Measurements from ENCODE around the gene PPL. TPM values are rescaled to one million over a fixed set of nuclear protein-coding genes. Genes with fewer than 3 reads are reported as not detected.
"Not testable (repeated sequence)": the region's sequence is repeated elsewhere in the genome, so short reads cannot be mapped to it uniquely, and the experiment has no call there.

The PPL gene
- total and polyA plus RNA-seq, 4 donors: 19.9 to 89.0 (median 52.8) TPM

DNA sequence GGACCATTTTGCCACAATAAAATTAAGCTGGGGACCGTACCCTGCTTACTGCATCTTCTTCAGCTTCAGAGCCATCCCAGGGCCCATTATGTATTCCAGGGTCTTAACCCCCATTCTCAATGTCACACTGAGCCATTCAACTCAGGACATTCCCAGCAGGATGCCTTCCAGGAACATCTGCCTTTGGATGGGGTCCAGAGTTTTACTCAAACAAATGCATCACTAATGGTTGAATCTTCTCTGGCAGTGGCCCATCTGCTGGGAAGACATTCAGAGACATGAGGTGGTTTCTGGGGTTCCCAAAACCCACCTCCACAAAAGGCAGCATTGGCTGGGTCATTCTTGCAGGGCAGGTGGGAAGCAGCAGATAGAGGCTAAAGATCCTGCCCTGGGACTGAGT lies 17.8 kb upstream of the PPL start:
- H3K27ac ChIP-seq (ENCODE audit: low read depth in 1 of 2, low read length in 1 of 2): no peak overlapping the region
- no peak for DNase-seq
- peaks cover 0 to 11% (median 5%) of the 10 kb centered on the region in 5 donors for H3K4me1 ChIP-seq (ENCODE audit: control insufficient read depth in 5 of 5, insufficient read depth in 5 of 5, low read length in 5 of 5)
- ATAC-seq (ENCODE audit: insufficient read depth, low FRiP score): no peak
- no peak overlapping the region for H3K4me3 ChIP-seq
- no peaks in the 10 kb centered on the region for H3K9me3 ChIP-seq (ENCODE audit: control insufficient read depth in 4 of 4, insufficient read depth in 3 of 4, low read length in 3 of 4)
- peaks cover 0 to 4% (median 3%) of the 10 kb centered on the region in 3 donors for H3K27me3 ChIP-seq (ENCODE audit: control insufficient read depth in 3 of 3, insufficient read depth in 3 of 3, low read length in 2 of 3)
- no peak overlapping the region for H3K9ac ChIP-seq (ENCODE audit: insufficient read depth in 1 of 2, low read length in 2 of 2)
- no peak for TF ChIP-seq CTCF (IDR thresholded peaks at IDR 0.05; ENCODE audit: control extremely low read depth, extremely low read depth)
- no peaks in the 10 kb centered on the region for H3K36me3 ChIP-seq (ENCODE audit: control insufficient read depth in 4 of 4, insufficient read depth in 4 of 4, low read length in 4 of 4)
- WGBS, 2 donors: 86 to 88% methylated on average over 1 of the region's 1 CpG

DNA sequence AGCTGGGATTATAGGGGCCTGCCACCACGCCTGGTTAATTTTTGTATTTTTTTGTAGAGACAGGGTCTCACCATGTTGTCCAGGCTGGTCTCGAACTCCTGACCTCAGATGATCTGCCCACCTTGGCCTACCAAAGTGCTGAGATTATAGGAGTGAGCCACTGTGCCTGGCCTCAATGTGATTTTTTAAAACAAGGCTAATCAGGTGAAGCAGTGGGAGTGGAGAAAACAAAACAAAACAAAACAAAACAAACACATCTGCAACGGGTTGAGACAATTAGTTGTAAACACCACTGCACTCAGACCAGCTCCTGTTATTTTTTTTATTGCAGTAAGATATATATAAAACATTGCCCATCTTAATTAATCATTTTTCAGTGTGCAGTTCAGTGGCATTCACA lies 14.6 kb upstream of the PPL start:
- H3K27me3 ChIP-seq (ENCODE audit: control insufficient read depth in 3 of 3, insufficient read depth in 3 of 3, low read length in 2 of 3); H3K9ac ChIP-seq (ENCODE audit: insufficient read depth in 1 of 2, low read length in 2 of 2); H3K27ac ChIP-seq (ENCODE audit: low read depth in 1 of 2, low read length in 1 of 2); DNase-seq; H3K4me3 ChIP-seq; H3K9me3 ChIP-seq (ENCODE audit: control insufficient read depth in 4 of 4, insufficient read depth in 3 of 4, low read length in 3 of 4); ATAC-seq (ENCODE audit: insufficient read depth, low FRiP score); H3K36me3 ChIP-seq (ENCODE audit: control insufficient read depth in 4 of 4, insufficient read depth in 4 of 4, low read length in 4 of 4); H3K4me1 ChIP-seq (ENCODE audit: control insufficient read depth in 5 of 5, insufficient read depth in 5 of 5, low read length in 5 of 5): not testable (repeated sequence)
- 69 to 70% methylated on average over 3 of the region's 3 CpGs for WGBS, 2 donors

GRCh38 chr16:4949986-4950385 lies 13.0 kb upstream of the PPL start:
- no peaks in the 10 kb centered on the region for H3K27me3 ChIP-seq (ENCODE audit: control insufficient read depth in 3 of 3, insufficient read depth in 3 of 3, low read length in 2 of 3)
- DNase-seq (no peak), ATAC-seq (ENCODE audit: insufficient read depth, low FRiP score) (no peak)
- no peaks in the 10 kb centered on the region for H3K36me3 ChIP-seq (ENCODE audit: control insufficient read depth in 4 of 4, insufficient read depth in 4 of 4, low read length in 4 of 4)
- H3K4me3 ChIP-seq: no peak overlapping the region
- no peaks in the 10 kb centered on the region for H3K9me3 ChIP-seq (ENCODE audit: control insufficient read depth in 4 of 4, insufficient read depth in 3 of 4, low read length in 3 of 4)
- 71 to 78% methylated on average over 10 of the region's 10 CpGs for WGBS, 2 donors
- H3K27ac ChIP-seq (ENCODE audit: low read depth in 1 of 2, low read length in 1 of 2): no peak overlapping the region
- no peak overlapping the region for H3K9ac ChIP-seq (ENCODE audit: insufficient read depth in 1 of 2, low read length in 2 of 2)
- H3K4me1 ChIP-seq (ENCODE audit: control insufficient read depth in 5 of 5, insufficient read depth in 5 of 5, low read length in 5 of 5): peaks cover 0 to 4% (median 0%) of the 10 kb centered on the region in 5 donors
- TF ChIP-seq CTCF (IDR thresholded peaks at IDR 0.05; ENCODE audit: control extremely low read depth, extremely low read depth): no peak

DNA sequence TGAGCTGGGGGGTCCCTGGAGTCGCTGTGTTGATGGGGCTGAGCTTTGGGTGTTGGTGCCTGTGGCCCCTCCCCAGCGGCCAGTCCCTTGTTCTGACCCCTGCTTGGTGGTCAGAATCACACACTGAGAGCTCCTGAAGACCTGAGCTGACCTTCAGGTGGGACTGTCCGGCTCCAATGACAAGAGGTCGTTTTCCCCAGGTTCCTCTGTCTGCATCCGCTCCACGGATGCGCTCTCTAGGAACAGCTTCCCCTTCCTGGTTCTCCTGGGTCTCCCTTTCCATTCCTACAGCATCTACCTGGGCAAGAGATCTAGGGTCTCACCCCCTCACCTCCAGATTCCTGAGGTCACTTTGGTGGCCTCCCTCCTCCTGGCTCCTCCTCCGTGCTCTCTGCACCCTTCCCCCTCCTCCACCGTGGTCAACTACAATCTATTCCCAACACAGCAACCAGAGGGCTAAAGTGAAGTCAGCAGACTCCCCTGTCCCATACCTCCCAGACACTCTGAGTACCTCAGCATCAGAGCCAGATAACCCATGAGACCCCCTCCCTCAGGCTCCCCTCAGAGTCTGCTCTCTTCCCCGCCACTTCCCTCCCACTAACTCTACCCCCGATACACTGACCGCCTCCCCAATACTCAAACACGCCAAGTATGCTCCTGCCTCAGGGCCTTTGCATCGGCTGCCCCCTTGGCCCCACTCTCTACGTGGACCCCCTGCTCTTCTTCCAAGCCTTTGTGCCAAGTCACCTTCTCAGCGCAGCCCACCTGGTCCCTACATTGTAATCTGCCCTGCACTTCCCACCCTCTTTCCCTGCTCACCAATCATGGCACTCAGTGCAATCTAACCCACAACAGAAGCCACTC lies 12.2 kb upstream of the PPL start:
- Histone ChIP-seq H3K4me3 (no peak overlapping the region), H3K9me3 (ENCODE audit: control insufficient read depth in 4 of 4, insufficient read depth in 3 of 4, low read length in 3 of 4) (no peaks in the 10 kb centered on the region), H3K27ac (ENCODE audit: low read depth in 1 of 2, low read length in 1 of 2) (no peak overlapping the region), H3K36me3 (ENCODE audit: control insufficient read depth in 4 of 4, insufficient read depth in 4 of 4, low read length in 4 of 4) (no peaks in the 10 kb centered on the region), H3K27me3 (ENCODE audit: control insufficient read depth in 3 of 3, insufficient read depth in 3 of 3, low read length in 2 of 3) (no peaks in the 10 kb centered on the region), H3K4me1 (ENCODE audit: control insufficient read depth in 5 of 5, insufficient read depth in 5 of 5, low read length in 5 of 5) (peaks cover 0 to 10% (median 0%) of the 10 kb centered on the region in 5 donors), H3K9ac (ENCODE audit: insufficient read depth in 1 of 2, low read length in 2 of 2) (no peak overlapping the region)
- DNase-seq (no peak), ATAC-seq (ENCODE audit: insufficient read depth, low FRiP score) (no peak)
- 64 to 68% methylated on average over 16 of the region's 16 CpGs for WGBS, 2 donors
- TF ChIP-seq CTCF (IDR thresholded peaks at IDR 0.05; ENCODE audit: control extremely low read depth, extremely low read depth): no peak
